Activated T-cell treated with anti-CD3 and anti-CD28 coated beads for 24 hours (primary cell): Measurements from ENCODE around the gene FHL2.
"Not testable (repeated sequence)": the region's sequence is repeated elsewhere in the genome, so short reads cannot be mapped to it uniquely, and the experiment has no call there.

Experiments
- DNase-seq: peaks from one replicate; pipeline ENCODE4 v3.0.0-alpha.2; 2020; ENCODE audit warnings: low read depth

The FHL2 gene

GRCh38 chr2:105338020-105338385 lies 60.8 kb downstream of the FHL2 start:
- DNase-seq, result no peak

- DNase-seq, result peak; percentile 89
These were observed 61.5 kb downstream of the FHL2 start, which contains the start of gene C2orf49 for GRCh38 chr2:105337122-105338019. TSS of gene C2orf49 (plus strand) at chr2:105337540. CDS start at chr2:105337588, 48 bp downstream.

- no peak for DNase-seq
These were observed 62.1 kb downstream of the FHL2 start for GRCh38 chr2:105336786-105337121.

- DNase-seq, result no peak
These were observed 63.4 kb downstream of the FHL2 start for GRCh38 chr2:105335469-105335868.

GRCh38 chr2:105334211-105334610 lies 64.6 kb downstream of the FHL2 start:
- no peak for DNase-seq

- DNase-seq, result no peak
These were observed 68.0 kb downstream of the FHL2 start for GRCh38 chr2:105330681-105331375.

GRCh38 chr2:105329561-105330495 lies 69.0 kb downstream of the FHL2 start, which contains the start of gene TGFBRAP1:
TSS of gene TGFBRAP1 (minus strand) at chr2:105329735. CDS start at chr2:105308301, 21,434 bp downstream.
- peak; percentile 43 for DNase-seq

GRCh38 chr2:105329197-105329554 lies 69.7 kb downstream of the FHL2 start:
- peak; percentile 10 for DNase-seq

GRCh38 chr2:105328281-105329196 lies 70.3 kb downstream of the FHL2 start:
- DNase-seq, result no peak

- no peak for DNase-seq
These were observed 71.2 kb downstream of the FHL2 start for GRCh38 chr2:105327690-105328089.

GRCh38 chr2:105327271-105327670 lies 71.6 kb downstream of the FHL2 start:
- not testable (repeated sequence) for DNase-seq

- no peak for DNase-seq
These were observed 73.4 kb downstream of the FHL2 start for GRCh38 chr2:105325389-105325963.

GRCh38 chr2:105324732-105325131 lies 74.1 kb downstream of the FHL2 start:
- DNase-seq, result no peak

GRCh38 chr2:105324101-105324500 lies 74.8 kb downstream of the FHL2 start:
- no peak for DNase-seq

- DNase-seq, result no peak
These were observed 75.7 kb downstream of the FHL2 start for GRCh38 chr2:105323111-105323510.

GRCh38 chr2:105321875-105322646 lies 76.8 kb downstream of the FHL2 start:
- DNase-seq, result no peak

GRCh38 chr2:105320651-105321215 lies 78.1 kb downstream of the FHL2 start:
- DNase-seq, result no peak

- DNase-seq, result no peak
These were observed 80.9 kb downstream of the FHL2 start for GRCh38 chr2:105317937-105318336.

- no peak for DNase-seq
These were observed 83.5 kb downstream of the FHL2 start for GRCh38 chr2:105315314-105315713.

- DNase-seq, result no peak
These were observed 85.0 kb downstream of the FHL2 start for GRCh38 chr2:105313877-105314276.
